Measurements from ENCODE around the gene ETV6.

DNA sequence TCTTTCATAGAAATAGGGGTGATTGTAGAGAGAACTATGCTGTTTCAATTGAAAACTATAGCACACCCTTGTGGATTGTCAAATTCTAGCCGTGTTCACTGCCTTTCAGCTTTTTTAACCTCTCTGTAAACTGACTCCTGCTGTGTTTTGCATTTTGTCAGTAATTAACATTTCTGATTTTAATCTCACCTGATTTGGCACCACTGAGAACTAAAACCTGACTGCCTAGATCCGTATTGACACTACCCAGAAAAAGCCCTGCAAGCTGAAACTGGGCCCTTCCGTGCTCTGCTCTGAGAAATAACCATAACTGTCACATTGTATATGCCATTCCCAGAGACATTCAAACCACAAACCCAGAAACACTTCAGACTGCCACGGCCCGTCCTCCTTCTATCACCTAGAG is 26.6 kb upstream of the ETV6 start:
- TF ChIP-seq, protein P1, sequence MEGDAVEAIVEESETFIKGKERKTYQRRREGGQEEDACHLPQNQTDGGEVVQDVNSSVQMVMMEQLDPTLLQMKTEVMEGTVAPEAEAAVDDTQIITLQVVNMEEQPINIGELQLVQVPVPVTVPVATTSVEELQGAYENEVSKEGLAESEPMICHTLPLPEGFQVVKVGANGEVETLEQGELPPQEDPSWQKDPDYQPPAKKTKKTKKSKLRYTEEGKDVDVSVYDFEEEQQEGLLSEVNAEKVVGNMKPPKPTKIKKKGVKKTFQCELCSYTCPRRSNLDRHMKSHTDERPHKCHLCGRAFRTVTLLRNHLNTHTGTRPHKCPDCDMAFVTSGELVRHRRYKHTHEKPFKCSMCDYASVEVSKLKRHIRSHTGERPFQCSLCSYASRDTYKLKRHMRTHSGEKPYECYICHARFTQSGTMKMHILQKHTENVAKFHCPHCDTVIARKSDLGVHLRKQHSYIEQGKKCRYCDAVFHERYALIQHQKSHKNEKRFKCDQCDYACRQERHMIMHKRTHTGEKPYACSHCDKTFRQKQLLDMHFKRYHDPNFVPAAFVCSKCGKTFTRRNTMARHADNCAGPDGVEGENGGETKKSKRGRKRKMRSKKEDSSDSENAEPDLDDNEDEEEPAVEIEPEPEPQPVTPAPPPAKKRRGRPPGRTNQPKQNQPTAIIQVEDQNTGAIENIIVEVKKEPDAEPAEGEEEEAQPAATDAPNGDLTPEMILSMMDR (IDR thresholded peaks at IDR 0.05) = no peak
- TF ChIP-seq POLR2A (IDR thresholded peaks at IDR 0.05) = no peak

Data from vagina (tissue), 2 donors.